Activated naive CD8-positive, alpha-beta T cell treated with anti-CD3 and anti-CD28 coated beads, Interleukin-2, amount 50 U/mL, for 24 hours (primary cell): Measurements from ENCODE around the gene ARL2.

Experiments used
- ATAC-seq: fragments of 150-1000 bp; cut with Tn5 transposase; one replicate; pipeline ENCODE4 v1.10.0; 2021
- DNase-seq: peaks from one replicate; pipeline ENCODE4 v3.0.0; 2021
- H3K27ac Mint-ChIP-seq: one replicate; pipeline ENCODE4 v1.8.0; 2021; ENCODE audit warnings: mild to moderate bottlenecking, mixed read lengths
- H3K27me3 Mint-ChIP-seq: one replicate; pipeline ENCODE4 v1.8.0; 2021; ENCODE audit warnings: mixed read lengths
- H3K36me3 Mint-ChIP-seq: one replicate; pipeline ENCODE4 v1.8.0; 2021; ENCODE audit warnings: low read depth, mixed read lengths
- H3K4me1 Mint-ChIP-seq: one replicate; pipeline ENCODE4 v1.8.0; 2021; ENCODE audit warnings: mixed read lengths
- H3K4me3 Mint-ChIP-seq: one replicate; pipeline ENCODE4 v1.8.0; 2021; ENCODE audit warnings: mild to moderate bottlenecking, moderate library complexity, mixed read lengths
- H3K9me3 Mint-ChIP-seq: one replicate; pipeline ENCODE4 v1.8.0; 2021; ENCODE audit warnings: mixed read lengths

The ARL2 gene

DNA sequence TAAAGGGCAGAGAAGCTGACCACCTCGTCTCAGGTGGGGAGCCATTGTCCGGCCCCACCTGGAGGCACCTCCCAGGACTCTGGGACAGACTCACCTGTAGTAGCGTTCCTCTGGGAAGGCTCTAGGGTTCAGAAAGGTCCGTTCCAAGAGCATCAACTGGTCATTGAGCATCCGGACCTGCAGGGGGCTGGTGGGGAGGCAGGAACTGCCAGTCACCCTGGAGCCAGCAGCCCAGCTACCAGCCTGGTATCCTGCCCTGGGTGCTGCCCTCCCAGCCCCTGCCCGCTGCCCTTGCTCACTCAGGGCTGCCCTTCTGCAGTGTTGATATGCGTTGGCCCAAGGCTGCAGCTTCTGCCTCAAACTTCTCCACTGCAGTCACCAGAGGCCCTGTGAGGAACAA, 31.8 kb downstream of the ARL2 start:
- Mint-ChIP-seq H3K4me1 (peaks cover 34% of the 10 kb centered on the region), H3K4me3 (no peak overlapping the region), H3K27me3 (peaks cover 2% of the 10 kb centered on the region), H3K36me3 (peaks cover 5% of the 10 kb centered on the region), H3K27ac (no peak overlapping the region), H3K9me3 (no peaks in the 10 kb centered on the region)
- no peak for ATAC-seq
- DNase-seq, result no peak

DNA sequence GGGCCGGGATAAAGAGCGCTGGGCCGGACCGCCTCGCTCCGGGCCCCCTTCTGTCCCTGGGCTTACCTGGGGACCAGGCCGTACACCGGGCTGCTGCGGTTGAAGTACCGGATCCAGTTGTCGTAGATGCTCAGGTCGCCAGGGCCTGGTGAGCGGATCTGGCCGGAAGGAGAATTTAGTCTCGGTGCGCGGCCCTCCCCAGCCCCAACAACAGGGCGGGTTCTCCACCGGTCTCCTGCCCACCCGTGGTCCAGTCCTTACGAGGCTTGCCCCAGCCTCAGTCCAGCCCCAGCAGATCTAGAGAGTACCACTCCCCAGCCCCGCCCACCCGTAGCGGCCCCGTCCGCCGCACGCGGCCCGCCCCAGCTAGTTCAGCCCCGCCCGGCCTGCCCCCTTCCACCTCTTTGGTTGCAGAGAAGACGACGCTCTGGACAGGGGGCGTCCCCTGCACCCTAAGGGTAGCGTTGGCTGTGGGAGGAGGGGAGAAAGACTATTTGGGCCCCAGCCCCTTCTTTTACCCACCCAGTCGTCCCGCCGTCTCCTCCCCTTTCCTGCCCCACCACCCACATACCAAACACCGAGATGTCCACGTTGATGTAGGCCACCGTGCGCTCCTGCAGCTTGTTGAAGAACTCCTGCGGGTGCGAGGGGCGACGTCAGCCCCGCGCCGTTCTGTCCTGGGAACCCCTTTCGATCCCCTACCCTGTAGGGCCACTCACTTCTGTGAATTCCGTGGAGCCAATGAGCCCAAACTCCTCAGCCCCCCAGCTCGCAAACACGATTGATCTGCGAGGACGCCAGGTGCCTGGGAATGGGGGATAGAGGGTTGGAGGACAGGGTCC, 33.8 kb downstream of the ARL2 start:
- H3K27ac Mint-ChIP-seq, result peak overlapping the region; percentile 49
- peaks cover 24% of the 10 kb centered on the region for H3K4me1 Mint-ChIP-seq
- peaks cover 2% of the 10 kb centered on the region for H3K27me3 Mint-ChIP-seq
- peak; percentile 41 for ATAC-seq
- peaks cover 5% of the 10 kb centered on the region for H3K36me3 Mint-ChIP-seq
- peak; percentile 40 for DNase-seq
- no peaks in the 10 kb centered on the region for H3K9me3 Mint-ChIP-seq
- H3K4me3 Mint-ChIP-seq, result peak overlapping the region; percentile 81

DNA sequence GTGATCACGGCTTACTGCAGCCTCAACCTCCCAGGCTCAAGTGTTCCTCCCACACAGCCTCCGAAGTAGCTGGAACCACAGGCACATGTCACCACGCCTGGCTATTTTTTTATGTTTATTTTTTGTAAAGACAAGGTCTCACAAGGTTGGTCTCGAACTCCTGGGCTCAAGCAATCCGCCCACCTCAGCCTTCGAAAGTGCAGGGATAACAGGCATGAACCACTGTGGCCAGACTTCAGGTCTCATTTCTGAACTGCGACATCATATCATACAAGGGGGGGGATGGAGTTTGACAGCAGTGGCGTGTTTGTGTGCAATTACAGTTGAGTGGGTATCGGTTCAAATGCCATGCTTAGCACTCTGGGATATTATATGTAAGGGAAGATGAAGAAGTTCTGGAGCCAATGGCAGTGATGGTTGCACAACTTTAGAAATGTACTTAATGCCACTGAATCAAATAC, 37.5 kb downstream of the ARL2 start:
- Mint-ChIP-seq H3K27ac (no peak overlapping the region), H3K36me3 (no peaks in the 10 kb centered on the region)
- ATAC-seq, result no peak

DNA sequence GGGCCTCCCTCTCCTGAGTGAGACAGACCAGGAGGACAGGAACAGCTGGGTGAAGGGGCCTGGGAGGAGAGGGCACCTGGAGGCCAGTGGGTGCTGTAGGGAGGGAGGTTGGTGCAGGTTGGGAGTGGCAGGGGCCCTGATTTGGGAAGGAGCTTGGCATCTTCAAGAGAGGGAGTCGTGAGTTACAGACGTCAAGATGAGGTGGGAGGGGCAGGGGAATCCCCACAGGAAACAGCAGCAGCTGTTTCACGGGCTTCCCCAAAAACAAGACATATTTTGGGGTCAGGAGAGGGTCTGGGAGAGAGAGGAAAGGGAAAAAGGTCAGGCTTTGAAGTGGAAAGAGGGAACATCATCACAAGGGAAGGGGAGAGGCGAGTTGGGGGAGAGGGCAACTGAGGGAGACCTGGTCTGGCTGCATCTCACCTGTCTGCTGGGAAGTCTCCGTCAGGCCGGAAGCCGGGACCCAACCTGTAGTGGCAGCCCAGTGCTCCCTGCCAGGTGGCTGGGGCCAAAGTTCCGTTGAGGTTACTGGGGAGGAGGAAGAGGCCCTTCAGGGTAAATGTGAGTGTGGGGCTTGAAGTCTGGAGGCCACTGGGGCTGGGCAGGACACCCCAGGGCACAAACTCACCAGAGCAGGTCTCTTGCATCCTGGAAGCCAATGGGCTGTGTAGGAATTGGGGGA, 40.0 kb downstream of the ARL2 start:
- H3K4me3 Mint-ChIP-seq, result no peak overlapping the region
- ATAC-seq, result no peak

More for the DNA sequence above, 37.5 kb downstream of the ARL2 start:
- Mint-ChIP-seq H3K27me3 (peaks cover 2% of the 10 kb centered on the region), H3K4me1 (peaks cover 29% of the 10 kb centered on the region), H3K9me3 (no peaks in the 10 kb centered on the region), H3K4me3 (no peak overlapping the region)
- DNase-seq, result no peak

DNA sequence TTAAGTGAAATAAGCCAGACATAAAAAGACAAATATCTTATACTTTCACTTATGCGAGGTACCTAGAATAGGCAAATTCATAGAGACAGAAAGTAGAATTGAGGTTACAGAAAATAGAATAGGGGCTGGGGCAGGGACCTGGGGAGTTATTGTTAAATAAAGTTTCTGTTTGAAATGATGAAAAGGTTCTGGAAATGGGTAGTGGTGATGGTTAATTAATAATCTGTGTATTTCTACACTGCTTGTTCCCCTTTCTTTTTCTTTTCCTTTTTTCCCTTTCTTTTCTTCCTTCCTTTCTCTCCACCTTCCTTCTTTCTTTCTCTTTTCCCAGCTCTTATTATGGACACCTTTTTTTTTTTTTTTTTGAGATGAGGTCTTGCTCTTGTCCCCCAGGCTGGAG, 41.6 kb downstream of the ARL2 start:
- no peaks in the 10 kb centered on the region for H3K36me3 Mint-ChIP-seq
- DNase-seq (no peak), ATAC-seq (no peak)
- no peak overlapping the region for H3K27ac Mint-ChIP-seq
- H3K27me3 Mint-ChIP-seq, result no peaks in the 10 kb centered on the region
- no peak overlapping the region for H3K4me3 Mint-ChIP-seq
- no peaks in the 10 kb centered on the region for H3K9me3 Mint-ChIP-seq
- peaks cover 10% of the 10 kb centered on the region for H3K4me1 Mint-ChIP-seq

More for the DNA sequence above, 40.0 kb downstream of the ARL2 start:
- H3K4me1 Mint-ChIP-seq, result peaks cover 10% of the 10 kb centered on the region
- no peaks in the 10 kb centered on the region for H3K27me3 Mint-ChIP-seq
- H3K9me3 Mint-ChIP-seq, result no peaks in the 10 kb centered on the region
- peak overlapping the region; percentile 0 for H3K27ac Mint-ChIP-seq
- DNase-seq, result no peak
- no peaks in the 10 kb centered on the region for H3K36me3 Mint-ChIP-seq

DNA sequence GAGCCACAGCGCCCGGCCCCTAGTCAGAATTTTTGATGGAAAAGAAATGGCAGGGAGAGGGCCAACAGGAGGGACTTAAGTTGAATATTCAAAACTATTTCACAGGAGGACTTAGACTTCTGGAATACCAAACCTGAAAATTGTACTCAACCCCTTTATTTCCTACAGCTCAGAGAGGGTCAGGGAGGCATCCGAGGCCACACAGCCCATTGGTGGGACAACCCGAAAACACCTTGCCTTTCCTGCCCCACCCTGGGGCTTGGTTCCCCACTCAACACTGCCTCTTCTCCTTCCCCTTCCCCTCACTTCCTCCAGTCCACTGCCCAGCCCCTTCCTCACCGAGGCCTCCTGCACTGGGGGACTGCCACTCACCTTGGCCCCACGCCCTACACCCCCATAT, 43.0 kb downstream of the ARL2 start:
- H3K36me3 Mint-ChIP-seq, result no peaks in the 10 kb centered on the region

DNA sequence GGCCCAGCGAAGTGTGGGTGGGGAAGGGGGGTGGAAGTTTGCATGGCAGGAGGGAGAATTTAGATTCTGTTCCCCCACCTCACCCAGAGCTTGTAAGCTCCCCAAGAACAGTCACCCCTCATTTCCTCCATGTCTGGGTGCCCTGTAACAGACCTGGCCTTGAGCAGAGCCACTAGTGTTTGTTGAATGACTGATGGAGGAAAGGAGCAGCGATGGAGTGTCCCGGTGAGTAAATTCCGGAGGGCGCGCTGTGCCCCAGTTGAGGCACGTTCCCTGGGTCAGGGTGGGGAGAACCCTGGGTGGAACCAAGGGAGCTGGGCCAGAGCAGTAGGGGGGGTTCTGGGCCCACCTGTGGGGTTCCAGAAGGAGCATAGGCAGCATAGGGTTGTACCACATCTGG, 43.6 kb downstream of the ARL2 start:
- Mint-ChIP-seq H3K27me3 (no peaks in the 10 kb centered on the region), H3K36me3 (no peaks in the 10 kb centered on the region), H3K27ac (no peak overlapping the region), H3K4me3 (no peak overlapping the region), H3K4me1 (peaks cover 10% of the 10 kb centered on the region), H3K9me3 (no peaks in the 10 kb centered on the region)
- ATAC-seq (no peak), DNase-seq (no peak)

More for the DNA sequence above, 43.0 kb downstream of the ARL2 start:
- Mint-ChIP-seq H3K27me3 (no peaks in the 10 kb centered on the region), H3K27ac (no peak overlapping the region), H3K4me3 (no peak overlapping the region), H3K4me1 (peaks cover 10% of the 10 kb centered on the region), H3K9me3 (no peaks in the 10 kb centered on the region)
- ATAC-seq, result no peak
- DNase-seq, result no peak

DNA sequence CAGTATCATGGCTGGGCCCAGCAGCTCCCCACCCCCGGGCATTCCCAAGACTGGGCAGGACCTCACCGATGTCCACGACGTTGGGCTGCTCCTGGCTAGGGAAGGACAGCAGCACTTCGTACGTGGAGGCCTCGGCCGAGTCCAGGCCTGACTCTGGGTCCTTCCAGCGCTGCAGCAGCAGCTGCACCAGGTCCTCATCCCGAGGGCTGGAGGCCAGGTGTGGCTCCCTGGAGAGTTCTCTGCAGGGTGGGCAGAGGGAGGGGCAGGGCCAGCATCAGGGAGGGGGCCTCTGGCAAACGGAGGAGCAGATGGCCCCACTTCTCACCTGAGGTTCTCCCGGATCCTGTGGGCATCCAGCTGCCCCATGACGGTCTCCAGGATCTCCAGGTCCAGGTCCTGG, 44.1 kb downstream of the ARL2 start:
- Mint-ChIP-seq H3K27ac (no peak overlapping the region), H3K4me3 (no peak overlapping the region), H3K36me3 (no peaks in the 10 kb centered on the region), H3K27me3 (no peaks in the 10 kb centered on the region), H3K4me1 (peaks cover 10% of the 10 kb centered on the region), H3K9me3 (no peaks in the 10 kb centered on the region)
- no peak for DNase-seq
- no peak for ATAC-seq

DNA sequence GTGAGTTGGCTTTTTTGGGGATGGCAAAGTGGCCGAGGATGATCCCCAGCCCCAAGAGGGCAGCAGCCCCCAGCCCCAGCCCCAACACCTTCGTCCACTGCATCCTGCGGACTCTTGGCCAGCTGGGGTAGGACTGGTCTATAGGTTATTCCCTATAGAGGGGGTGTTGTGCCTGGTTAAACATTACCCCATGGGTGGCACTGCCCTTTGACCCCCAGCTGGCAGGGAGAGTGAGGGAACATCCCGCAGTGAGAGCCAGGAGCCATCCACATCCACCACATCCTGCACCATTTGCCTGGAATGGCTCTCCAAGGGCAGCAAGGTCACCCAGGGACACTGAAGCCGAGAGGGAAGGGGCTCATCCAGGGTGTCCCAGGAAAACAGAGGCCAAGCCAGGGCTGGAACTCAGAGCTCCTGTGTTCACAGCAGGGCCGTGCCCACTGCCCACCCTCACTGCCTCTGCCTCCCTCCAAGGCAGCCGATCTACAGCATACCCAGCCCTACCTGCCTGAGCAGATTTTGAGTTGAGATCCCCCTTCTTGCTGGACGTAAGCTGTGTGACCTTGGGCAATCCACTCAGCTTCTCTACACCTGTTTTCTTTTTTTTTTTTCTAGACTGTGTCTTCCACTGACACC, 44.6 kb downstream of the ARL2 start, which contains the start of gene NAALADL1:
Gene NAALADL1, minus strand, starts transcription at position 135 of the 636 bp plus-strand sequence. Its CDS starts 32 bp downstream, at position 103.
- H3K4me1 Mint-ChIP-seq, result peaks cover 8% of the 10 kb centered on the region
- H3K36me3 Mint-ChIP-seq, result no peaks in the 10 kb centered on the region
- no peaks in the 10 kb centered on the region for H3K27me3 Mint-ChIP-seq
- no peaks in the 10 kb centered on the region for H3K9me3 Mint-ChIP-seq
- no peak for ATAC-seq
- H3K27ac Mint-ChIP-seq, result peak within 1 kb of the TSS; percentile 14
- no peak within 1 kb of the TSS for H3K4me3 Mint-ChIP-seq
- no peak for DNase-seq

DNA sequence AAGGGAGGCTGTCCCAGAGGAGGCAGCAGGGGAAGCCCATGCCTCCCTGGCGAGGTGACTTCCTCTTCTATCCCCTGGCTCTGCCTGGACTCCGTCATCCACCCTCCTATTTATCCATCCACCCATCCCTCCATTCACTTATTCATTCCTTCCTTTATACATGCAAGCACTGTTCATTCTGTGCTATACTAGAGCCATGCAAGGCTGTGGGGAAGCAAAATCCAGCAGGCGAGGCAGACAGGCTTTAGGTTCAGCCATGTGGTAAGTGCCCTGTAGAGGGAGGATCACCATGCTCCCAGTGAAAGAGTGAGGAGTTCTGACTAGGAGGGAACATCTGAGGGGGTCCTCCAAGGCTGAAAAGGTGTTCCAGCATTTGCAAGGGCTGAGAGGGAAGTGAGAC, 45.6 kb downstream of the ARL2 start:
- no peaks in the 10 kb centered on the region for H3K36me3 Mint-ChIP-seq
- ATAC-seq (no peak), DNase-seq (no peak)
- H3K4me1 Mint-ChIP-seq, result no peaks in the 10 kb centered on the region
- no peaks in the 10 kb centered on the region for H3K9me3 Mint-ChIP-seq
- H3K27ac Mint-ChIP-seq, result no peak overlapping the region
- no peak overlapping the region for H3K4me3 Mint-ChIP-seq
- H3K27me3 Mint-ChIP-seq, result no peaks in the 10 kb centered on the region

DNA sequence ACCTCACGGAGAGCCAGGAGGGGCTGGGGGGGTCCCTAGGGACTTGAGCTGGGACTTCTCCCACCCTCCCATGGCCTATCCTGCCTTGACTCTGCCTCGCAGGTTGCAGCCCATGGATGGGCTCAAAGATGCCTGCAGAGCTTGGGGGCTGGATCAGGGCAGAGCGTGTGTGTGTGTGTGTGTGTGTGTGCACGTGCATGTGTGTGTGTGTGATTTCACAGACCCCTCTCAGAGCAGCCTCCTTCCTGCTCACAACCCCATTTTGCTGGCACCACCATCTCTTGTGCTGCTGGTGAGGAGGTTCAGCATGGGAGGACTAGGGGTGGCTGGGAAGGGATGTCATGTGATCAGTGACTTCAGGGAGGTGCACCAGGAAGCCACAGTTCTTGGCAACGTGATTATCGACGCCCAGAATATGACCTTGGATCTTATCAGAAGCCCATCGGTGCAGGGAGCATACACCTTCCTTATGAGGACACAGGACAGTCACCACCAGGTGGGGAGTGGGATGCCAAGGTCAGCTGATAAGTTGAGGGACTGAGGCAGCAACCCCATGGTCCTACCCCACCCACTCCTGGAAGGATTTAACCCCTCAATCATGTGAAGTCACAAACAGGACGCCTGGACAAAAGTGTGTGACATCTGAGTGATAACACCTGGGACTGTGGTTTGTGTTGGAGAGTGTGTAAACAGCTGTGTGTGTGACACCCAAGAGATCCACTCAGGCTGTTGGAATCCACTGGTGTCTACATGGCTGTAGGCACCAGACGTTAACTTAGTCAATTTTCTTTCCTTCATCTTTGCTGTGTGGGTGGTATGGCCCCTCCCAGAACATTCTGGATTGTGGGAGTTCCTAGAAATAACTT, 46.2 kb downstream of the ARL2 start:
- Mint-ChIP-seq H3K4me3 (no peak overlapping the region), H3K36me3 (no peaks in the 10 kb centered on the region), H3K9me3 (no peaks in the 10 kb centered on the region), H3K27me3 (no peaks in the 10 kb centered on the region), H3K4me1 (no peaks in the 10 kb centered on the region), H3K27ac (no peak overlapping the region)
- no peak for ATAC-seq
- DNase-seq, result no peak

DNA sequence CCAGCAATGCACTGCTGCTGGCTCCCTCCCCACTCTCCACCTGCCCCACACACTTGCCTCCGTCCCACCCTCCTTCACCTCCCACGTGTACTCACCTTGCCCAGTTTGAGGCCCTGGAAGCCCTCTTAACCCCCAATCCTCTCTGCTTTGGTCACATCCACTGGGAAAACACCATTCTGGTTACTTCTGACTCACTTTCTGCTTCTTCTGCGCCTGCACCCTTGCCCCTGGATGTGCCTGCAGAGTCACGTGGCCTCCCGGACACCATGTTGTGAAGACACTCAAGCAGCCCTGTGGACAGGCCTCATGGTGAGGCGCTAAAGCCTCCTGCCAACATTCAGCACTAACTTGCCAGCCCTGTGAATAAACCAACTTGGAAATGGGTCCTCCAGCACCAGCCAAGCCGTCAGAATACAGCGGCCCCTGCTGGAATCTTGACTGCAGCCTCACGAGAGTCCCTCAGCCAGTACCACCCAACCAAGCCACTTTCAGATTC, 47.0 kb downstream of the ARL2 start:
- H3K27ac Mint-ChIP-seq, result no peak overlapping the region
- no peak overlapping the region for H3K4me3 Mint-ChIP-seq
- no peaks in the 10 kb centered on the region for H3K9me3 Mint-ChIP-seq
- no peaks in the 10 kb centered on the region for H3K4me1 Mint-ChIP-seq
- no peaks in the 10 kb centered on the region for H3K36me3 Mint-ChIP-seq
- no peaks in the 10 kb centered on the region for H3K27me3 Mint-ChIP-seq
- no peak for DNase-seq
- ATAC-seq, result no peak

DNA sequence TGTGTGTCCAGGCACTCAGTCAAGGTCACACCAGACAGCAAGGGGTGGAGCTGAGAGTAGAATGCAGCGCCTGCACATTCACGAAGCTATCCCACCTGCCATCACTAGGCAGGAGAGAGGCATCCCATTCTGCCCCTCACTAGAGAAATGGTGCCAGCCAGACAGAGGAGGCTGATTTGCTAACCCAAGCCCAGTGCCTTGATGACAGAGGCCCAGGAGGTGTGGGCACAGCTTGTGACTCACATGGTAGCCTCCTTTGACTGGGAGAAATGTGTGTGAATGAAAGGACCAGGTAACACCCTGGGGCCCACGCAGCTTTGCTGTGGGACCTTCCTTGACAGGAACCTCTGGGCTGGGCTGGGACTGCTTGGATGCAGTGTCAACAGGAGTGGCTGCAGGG, 49.6 kb downstream of the ARL2 start:
- DNase-seq (no peak), ATAC-seq (no peak)
- no peak overlapping the region for H3K27ac Mint-ChIP-seq
- H3K36me3 Mint-ChIP-seq, result no peaks in the 10 kb centered on the region
- H3K4me3 Mint-ChIP-seq, result no peak overlapping the region
- H3K4me1 Mint-ChIP-seq, result no peaks in the 10 kb centered on the region
- H3K9me3 Mint-ChIP-seq, result no peaks in the 10 kb centered on the region
- H3K27me3 Mint-ChIP-seq, result no peaks in the 10 kb centered on the region

DNA sequence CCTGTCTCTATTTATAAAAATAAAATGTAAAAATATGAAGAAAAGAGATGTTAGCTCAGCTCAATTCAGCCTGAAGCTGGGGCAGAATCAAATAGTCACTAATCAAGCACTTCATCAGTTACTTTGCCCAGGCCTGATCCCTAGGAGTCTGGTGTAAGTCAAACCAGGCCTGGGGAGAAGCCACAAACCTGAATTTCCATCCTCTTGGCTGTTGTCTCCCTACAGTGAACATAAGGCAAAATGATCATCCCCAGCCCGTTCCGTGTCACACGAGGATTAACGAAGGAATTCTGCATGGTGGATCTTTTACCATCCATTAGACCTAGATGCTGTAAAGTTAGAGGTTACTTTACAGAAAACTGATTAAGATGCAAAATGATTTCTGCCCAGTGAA, 50.9 kb downstream of the ARL2 start:
- Mint-ChIP-seq H3K9me3 (no peaks in the 10 kb centered on the region), H3K36me3 (no peaks in the 10 kb centered on the region), H3K4me1 (no peaks in the 10 kb centered on the region), H3K4me3 (no peak overlapping the region), H3K27me3 (no peaks in the 10 kb centered on the region), H3K27ac (no peak overlapping the region)
- ATAC-seq, result no peak
- DNase-seq, result no peak
